HL-60/S4 (cell line): ENCODE data around the gene TEX264.
"Not testable (repeated sequence)": the region's sequence is repeated elsewhere in the genome, so short reads cannot be mapped to it uniquely, and the experiment has no call there.

Experiments used
- in situ Hi-C: fragments of 300-500 bp; cut with MboI; formaldehyde crosslinking; loops from 2 replicates; pipeline ENCODE4 v1.14.3; 2022; ENCODE audit warnings: low sequenced_read_pairs

TEX264 gene, protein sequence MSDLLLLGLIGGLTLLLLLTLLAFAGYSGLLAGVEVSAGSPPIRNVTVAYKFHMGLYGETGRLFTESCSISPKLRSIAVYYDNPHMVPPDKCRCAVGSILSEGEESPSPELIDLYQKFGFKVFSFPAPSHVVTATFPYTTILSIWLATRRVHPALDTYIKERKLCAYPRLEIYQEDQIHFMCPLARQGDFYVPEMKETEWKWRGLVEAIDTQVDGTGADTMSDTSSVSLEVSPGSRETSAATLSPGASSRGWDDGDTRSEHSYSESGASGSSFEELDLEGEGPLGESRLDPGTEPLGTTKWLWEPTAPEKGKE

DNA sequence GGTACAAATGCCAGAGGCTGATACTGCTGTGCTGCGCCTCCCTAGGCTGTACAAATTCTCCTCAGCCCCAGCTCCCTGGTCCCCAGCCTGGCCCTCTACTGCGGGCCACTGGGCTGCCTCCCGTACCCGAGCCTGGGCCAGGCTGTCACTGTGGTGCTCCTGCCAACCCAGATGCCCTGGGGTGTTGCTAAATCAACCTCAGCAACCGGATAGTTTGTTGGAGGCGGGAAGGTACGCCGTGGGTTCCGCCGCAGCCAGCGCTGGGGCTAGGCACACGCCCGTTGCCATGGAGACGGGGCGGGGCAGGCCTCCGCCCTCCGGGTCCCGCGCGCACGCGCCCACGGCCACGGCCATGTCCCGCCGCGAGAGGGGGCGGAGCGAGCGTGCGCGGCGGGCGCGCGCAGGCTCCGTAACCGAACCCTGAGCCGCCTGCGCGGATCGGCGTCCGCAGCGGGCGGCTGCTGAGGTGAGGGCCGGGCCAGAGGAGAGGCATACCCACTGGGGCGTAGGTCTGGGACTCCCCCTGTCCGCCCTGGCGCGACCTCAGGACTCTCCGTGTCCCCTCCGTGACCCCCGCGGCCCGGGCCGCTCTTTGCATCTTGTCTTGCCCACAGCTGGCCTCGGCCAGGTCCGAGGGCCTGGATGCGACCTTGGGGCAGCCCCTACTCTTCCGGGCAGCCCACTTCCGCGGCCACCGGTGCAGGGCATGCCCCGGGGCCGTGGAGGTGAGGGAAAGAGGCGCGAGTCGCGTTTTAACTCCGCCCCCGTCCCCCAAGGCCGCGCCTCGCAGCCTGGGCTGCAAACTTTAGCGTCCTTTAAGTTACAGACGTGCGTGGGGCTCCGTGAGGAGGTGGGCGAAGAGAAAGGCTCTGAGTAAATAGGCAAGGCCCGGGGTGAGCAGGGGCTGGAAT, at the start of gene TEX264:
Gene TEX264 (plus strand): TSS at position 430 of the 911 bp plus-strand sequence. CDS start 3,053 bp downstream, outside the sequence.
- in situ Hi-C loops, result no loop called here

DNA sequence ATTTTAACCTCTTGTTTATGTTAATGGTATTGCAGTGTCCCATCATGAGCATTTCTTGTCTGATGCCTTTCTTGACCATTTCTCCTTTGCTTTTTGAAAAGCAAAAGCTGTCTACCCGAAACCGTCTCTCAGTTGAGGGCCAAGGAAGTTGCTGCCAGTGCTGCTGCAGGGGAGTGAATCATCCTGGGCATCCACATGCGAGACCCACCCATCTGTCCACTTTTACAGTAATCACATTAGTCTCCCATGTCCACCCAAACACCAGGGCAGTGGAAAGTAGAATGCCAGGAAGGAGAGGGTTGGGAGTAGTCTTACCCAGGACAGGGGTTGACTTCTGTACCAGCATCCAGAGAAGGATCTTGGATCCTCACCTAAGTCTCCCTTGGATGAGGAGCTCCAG, 48.6 kb upstream of the TEX264 start:
- in situ Hi-C loops, result no loop called here

DNA sequence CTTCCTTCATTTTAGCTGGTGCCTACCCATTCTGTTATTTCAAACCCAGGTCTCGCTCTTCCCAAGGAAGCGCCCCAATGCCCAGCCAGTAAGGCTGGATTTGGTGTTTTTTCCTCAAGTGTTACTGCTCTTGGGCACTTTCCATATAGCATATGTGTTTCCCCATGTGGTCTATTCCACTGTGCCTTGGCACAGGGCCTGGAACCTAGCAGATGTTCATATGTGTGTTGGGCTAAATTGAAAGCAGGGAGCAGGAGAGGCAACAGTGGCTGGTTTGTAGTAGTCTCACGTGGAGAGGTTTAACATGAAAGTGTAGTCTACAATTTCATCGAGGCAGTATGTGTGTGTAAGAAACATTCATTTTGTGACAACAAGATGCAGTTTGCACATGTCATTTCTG, 48.2 kb upstream of the TEX264 start:
- in situ Hi-C loops, result no loop called here

DNA sequence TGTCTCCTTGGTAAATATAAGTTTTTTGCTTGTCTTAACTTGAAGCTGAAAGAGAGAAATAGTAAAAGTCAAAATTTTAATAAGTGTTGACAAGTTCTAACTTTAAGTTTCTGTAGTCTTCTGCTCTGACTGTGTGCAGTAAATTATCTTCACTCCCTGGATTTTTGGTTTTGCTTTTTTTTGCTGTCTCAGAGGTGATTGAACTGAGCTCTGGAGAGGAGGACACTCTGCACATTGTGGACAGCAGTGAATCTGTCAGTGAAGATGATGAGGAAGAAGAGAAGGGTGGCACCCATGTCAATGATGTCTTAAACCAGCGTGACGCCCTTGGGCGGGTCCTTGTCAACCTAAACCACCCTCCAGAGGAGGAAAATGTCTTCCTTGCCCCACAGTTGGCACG, 40.5 kb upstream of the TEX264 start:
- in situ Hi-C loops, result loop anchor here (10.0 kb wide), 1 partner anchor 126 kb away; the partner anchor contains the start of gene DCAF1

DNA sequence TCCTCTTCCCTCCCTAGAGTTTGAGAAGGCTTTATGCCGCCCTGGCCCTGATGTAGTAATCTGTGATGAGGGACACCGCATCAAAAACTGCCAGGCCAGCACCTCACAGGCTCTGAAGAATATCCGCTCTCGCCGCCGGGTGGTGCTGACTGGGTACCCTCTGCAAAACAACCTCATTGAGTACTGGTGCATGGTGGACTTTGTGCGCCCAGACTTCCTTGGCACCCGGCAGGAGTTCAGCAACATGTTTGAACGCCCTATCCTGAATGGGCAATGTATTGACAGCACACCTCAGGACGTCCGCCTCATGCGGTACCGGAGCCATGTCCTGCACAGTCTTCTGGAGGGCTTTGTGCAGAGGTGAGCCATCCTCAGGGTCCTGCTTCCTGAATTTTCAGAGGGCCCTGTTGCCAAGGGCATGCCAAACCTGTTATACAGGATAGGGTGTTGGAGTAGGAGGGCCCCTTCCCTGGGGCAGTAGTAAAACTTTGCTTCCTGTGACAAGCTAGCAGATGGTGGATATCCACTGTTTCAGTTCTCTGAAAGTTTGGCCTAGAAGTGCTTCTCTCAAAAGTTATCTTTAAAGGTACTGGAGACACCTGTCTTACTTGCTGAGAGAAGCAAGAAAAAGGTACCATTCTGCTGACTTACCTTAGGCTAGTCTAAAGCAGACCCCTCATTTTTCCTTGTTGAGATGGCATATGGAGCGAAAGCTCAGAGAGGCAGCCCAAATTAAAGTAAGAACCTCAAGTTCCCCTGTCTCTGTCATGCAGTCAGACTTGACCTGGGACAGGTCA, 33.7 kb upstream of the TEX264 start:
- in situ Hi-C loops, result loop anchor here (10.0 kb wide), 1 partner anchor 133 kb away; the partner anchor contains the start of gene DCAF1

DNA sequence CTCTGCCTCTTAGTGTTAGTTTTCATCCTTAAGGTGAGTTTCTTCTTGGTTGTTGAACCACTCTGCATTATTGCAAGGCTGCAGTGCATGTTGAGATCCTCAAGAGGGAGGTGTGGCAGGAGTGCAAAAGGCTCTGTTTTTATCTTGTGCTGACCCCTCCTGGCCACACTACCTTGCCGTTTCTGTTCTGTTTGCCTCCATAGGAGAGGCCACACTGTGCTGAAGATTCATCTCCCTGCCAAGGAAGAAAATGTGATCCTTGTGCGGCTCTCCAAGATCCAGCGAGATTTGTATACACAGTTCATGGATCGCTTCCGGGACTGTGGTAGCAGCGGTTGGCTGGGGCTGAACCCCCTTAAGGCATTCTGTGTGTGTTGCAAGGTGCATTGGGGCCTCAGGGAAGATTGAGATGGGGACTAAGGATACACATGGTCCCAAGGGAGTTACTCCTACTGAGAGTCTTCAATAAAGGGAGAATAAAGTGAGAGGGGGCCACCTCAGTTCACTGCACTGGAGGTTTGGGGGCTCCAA, 33.0 kb upstream of the TEX264 start:
- in situ Hi-C loops, result loop anchor here (10.0 kb wide), 1 partner anchor 133 kb away; the partner anchor contains the start of gene DCAF1

DNA sequence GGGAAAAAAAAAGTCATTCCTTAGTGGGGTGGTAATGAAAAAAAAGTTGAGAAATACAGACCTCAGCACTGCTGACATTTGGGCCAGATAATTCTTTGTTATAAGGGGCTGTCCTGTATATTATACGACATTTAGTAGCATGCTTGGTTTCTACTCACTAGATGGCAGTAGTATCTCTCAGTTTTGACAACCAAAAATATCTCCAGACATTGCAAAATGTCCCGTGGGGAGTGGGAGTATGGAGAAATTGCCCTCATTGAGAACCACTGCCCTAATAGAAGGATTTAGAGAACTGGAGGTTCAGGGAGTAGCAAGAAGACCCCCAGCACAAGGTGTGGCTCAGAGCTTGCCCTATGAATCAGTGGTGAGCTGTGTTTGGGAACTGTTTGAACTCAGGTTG, 28.6 kb upstream of the TEX264 start:
- in situ Hi-C loops, result no loop called here

DNA sequence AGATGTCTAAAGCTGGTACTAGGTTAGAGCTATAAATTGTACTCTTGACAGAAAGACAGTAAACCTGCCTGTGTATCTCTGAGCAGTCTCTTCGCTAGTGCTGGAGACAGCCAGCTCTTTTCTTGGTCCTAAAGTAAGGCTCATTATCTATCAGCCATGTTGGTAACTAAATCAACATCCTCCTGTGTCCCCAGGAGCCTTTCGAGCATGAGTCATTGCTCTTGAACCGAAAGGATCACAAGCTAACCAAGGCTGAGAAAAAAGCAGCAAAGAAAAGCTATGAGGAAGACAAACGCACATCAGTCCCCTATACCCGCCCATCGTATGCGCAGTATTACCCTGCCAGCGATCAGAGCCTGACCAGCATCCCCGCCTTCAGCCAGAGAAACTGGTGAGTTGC, 25.0 kb upstream of the TEX264 start:
- in situ Hi-C loops, result no loop called here

DNA sequence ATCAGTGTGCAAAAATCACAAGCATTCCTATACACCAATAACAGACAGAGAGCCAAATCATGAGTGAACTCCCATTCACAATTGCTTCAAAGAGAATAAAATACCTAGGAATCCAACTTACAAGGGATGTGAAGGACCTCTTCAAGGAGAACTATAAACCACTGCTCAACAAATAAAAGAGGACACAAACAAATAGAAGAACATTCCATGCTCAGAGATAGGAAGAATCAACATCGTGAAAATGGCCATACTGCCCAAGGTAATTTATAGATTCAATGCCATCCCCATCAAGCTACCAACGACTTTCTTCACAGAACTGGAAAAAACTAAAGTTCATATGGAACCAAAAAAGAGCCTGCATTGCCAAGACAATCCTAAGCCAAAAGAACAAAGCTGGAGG, 18.9 kb upstream of the TEX264 start:
- in situ Hi-C loops, result not testable (repeated sequence)

DNA sequence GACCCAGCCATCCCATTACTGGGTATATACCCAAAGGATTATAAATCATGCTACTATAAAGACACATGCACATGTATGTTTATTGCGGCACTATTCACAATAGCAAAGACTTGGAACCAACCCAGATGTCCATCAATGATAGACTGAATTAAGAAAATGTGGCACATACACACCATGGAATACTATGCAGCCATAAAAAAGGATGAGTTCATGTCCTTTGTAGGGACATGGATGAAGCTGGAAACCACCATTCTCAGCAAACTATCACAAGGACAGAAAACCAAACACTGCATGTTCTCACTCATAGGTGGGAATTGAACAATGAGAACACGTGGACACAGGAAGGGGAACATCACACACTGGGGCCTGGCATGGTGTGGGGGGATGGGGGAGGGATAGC, 17.6 kb upstream of the TEX264 start:
- in situ Hi-C loops, result not testable (repeated sequence)

DNA sequence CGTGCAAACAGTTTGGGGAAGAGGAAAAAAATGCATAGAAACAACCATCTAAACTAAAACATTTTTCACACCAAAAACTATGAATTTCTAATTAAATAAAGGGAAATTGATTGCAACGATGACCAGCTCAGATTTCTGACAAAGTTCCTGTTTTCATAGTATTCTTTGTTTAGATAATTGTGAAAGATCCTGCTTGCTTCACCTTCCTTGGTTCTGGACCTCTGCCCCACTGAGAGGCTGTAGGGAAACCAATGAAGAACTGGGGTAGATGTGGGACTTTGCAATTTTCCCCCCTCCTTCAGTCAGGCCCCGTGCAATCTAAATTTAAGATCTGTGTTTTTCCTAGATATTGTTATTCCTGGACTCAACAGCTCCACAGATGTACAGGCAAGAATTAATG, 13.8 kb upstream of the TEX264 start:
- in situ Hi-C loops, result no loop called here

DNA sequence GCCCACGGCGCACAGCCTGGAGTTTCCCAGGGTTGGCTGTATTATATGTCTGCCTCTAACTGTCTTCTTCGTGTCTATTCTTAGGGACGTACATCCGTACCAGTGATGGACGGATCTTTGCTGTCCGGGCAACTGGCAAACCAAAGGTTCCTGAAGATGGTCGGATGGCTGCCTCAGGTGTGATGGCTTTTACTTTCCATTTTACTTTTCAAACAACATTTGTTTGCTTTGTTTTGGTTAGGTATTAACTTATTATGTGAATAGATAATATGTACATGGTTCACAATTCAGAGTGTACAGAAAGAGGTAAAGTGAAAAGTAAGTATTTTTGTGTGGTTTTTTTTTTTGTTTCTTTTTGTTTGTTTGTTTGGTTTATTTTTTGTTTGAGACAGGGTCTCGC, 11.1 kb upstream of the TEX264 start:
- in situ Hi-C loops, result loop anchor here (10.0 kb wide), 1 partner anchor 155 kb away; the partner anchor contains the start of gene DCAF1

DNA sequence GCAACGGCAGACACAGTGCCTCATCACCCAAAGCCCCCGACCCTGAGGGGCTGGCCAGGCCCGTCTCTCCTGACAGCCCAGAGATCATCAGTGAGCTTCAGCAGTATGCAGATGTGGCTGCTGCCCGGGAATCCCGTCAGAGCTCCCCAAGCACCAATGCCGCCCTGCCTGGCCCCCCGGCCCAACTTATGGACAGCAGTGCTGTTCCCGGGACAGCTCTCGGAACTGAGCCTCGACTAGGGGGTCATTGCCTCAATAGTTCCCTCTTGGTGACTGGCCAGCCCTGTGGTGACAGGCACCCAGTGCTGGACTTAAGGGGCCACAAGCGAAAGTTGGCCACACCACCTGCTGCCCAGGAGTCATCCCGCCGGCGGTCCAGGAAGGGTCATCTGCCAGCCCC, 8.6 kb upstream of the TEX264 start:
- in situ Hi-C loops, result loop anchor here (10.0 kb wide), 1 partner anchor 158 kb away; the partner anchor contains the start of gene DCAF1

DNA sequence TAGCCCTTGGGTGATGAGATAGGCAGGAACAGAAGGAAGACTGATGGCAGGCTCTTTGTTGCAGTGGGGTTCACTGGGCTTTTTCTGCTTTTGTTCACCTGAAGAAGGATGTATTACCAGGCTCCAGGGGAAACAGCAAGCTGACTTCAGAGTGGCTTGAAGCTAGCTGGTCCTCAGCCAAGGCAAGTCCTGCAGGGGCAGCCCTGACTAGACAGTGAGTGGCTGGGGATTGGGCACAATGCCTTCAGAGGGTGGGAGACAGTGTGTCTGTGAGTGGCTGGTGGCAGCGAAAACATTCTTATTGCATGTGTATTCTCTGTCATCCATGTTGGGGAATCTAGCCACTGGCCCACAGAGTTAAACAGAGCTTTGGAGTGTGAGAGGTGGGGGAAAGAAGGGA, 2.3 kb upstream of the TEX264 start:
- in situ Hi-C loops, result loop anchor here (10.0 kb wide), 1 partner anchor 164 kb away; the partner anchor contains the start of gene DCAF1

DNA sequence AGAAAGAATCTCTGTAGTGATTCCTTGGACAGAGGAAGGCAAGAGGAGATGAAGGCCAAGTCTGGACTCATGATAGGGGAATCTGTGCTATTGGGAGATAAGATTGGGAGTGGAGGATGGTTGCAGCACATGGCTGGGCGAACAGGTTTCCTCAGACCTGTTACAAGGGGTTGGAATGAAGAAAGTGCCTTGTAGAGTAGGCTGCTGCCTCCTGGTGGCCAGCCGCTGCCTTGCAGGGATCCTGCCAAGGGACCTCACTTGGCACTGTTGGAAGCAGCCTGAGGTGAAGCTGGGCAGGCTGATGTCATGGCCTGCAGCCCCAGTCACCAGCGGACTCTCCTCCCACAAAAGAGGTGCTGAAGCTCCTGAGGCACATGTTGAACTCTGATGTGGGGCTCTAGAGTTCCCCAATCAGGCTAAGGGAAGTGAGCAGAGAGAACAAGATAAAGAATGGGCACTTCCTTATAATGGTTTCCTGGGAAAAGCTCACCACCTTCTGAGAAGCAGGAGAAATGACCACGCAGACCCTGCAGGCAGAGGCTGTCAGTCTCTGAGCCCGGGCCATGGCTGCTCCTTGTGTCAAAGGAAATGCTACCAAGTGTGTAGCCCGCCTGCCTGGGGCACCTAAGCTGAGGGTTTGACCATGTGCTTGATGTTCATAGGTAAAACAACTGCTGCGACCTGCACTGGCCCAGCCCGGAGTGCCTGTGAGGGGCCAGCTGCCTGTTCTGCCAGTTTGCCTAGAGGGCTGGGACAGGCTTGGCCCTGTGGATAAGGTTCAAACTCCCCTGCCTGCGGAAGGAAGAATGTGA, 1.6 kb upstream of the TEX264 start:
- in situ Hi-C loops, result loop anchor here (10.0 kb wide), 1 partner anchor 165 kb away; the partner anchor contains the start of gene DCAF1

DNA sequence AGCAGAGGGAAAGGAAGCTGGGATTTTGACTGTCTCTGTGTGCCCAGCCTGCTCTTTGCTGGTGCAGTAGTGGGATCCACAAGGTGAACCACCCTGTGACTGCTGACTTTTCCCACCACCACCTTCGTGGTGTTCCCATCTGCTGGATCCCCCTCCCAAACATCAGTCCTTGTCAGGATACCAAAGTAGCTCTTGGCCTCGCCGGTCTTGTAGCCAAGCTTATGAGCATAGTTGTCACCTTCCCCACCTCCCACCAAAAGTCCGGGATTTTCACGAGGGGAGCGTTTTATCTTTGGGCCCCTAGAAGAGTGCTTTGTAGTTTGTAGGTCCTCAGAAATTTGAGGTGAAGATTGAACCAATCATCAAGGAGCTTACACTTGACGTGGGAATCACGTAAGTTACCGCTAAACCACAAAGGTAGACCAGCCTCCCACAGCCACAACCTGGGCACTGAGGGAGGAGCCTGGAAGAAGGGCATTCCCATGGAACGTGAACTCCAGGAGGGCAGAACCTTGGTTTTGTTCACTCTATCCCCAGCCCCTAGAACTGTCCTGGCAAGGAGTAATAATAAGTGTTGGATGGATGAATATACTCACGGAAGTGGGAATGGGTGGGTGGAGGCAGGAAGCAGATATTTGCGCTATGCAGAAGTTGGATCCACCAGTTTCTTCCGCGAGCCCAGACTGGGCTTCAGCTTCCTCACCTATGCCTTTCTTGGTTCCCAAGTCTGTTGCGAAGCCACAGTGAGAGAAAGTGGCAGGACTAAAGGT, 814 bp upstream of the TEX264 start:
- in situ Hi-C loops, result no loop called here

DNA sequence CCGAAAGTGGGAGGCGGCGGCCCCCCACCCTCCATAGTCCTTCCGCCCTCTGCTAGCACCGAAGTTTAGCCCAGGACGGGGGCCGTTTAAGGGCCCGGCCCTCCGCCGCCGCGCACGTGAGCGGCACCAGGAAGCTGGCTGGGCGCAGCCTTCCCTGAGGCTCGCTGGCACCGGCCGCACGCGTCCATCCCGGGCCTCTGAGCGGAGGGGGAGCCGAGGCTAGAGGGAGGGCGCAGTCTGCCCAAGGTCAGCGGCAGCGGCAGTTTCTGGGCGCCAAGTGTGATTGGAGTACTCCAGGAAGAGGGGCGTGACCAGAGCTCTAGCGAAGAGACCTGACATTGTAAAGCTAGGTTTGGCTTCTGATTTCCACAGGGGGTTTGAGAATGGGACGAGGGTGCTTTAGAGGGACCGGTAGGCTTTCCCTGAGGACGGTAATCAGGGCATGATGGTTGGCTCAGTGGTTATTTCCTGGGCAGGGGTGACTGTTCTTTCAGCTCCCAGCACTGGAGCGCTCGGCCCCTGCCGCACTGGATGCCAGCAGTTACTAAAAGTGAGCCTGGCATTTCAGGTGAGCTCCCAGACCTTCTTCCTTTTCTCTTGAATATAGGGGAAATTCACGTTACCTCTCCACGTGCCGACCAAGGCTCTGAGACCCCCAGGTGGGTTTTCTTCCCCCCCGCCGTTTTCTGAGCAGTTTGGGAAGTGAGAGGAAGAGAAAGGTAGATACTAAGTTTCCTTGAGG, 853 bp downstream of the TEX264 start:
- in situ Hi-C loops, result no loop called here

DNA sequence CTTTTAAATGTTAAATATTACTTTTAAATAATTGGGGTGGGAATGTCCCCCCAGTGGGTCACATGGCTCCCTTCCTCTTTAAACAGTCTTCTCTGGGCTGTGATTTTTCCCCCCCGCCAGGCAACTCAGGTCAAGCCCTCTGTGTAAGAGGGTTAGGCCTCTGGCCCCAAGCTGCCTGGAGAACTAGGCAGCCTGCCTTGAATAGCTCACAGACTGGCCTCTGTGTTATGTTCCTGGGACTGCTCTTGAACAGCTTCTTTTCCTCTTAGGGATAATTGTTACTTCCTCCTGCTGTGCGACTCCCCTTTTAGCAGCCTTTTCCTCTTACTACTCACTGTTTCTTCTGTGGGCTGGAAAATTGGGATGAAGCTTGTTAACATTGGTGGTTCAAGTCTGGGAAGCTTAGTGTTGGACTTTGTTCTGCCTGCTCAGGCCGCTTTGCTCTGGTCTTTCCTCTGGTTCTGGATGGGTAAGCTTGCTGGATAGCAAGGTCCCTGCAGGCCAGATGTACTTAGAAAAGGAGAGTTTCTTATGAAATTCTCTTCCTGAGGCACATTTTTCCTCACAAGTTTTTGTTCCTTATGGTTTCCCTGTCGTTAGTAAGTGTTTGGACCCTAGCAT, 2.2 kb downstream of the TEX264 start:
- in situ Hi-C loops, result no loop called here
